ENCODE results near the gene PEX26.
"Not testable (repeated sequence)": the region's sequence is repeated elsewhere in the genome, so short reads cannot be mapped to it uniquely, and the experiment has no call there.

DNA sequence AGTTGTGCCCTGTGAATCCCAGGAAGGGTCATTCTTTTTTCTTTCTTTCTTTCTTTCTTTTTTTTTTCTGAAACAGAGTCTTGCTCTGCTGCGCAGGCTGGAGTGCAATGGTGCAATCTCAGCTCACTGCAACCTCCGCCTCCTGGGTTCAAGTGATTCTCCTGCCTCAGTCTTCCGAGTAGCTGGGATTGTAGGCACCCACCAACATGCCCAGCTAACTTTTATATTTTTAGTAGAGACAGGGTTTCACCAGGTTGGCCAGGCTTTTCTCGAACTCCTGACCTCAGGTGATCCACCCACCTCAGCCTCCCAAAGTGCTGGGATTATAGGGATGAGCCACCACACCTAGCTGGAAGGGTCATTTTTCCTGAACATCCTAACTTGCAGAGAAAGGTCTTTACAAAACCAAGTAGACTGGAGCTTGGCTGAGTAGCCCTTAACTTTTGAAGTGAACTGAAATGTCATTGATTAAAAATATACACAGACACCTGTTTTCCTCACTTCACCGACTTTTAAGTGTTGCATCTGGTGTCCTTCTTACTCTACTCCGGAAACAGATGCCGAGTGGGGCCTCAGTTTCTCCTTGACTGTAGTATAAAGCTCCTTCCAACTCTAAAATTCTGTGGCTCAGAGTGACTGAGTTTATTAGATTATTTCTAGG lies 6.4 kb upstream of the PEX26 start:
- TF ChIP-seq, protein P1, sequence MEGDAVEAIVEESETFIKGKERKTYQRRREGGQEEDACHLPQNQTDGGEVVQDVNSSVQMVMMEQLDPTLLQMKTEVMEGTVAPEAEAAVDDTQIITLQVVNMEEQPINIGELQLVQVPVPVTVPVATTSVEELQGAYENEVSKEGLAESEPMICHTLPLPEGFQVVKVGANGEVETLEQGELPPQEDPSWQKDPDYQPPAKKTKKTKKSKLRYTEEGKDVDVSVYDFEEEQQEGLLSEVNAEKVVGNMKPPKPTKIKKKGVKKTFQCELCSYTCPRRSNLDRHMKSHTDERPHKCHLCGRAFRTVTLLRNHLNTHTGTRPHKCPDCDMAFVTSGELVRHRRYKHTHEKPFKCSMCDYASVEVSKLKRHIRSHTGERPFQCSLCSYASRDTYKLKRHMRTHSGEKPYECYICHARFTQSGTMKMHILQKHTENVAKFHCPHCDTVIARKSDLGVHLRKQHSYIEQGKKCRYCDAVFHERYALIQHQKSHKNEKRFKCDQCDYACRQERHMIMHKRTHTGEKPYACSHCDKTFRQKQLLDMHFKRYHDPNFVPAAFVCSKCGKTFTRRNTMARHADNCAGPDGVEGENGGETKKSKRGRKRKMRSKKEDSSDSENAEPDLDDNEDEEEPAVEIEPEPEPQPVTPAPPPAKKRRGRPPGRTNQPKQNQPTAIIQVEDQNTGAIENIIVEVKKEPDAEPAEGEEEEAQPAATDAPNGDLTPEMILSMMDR (IDR thresholded peaks at IDR 0.05; ENCODE audit: poor library complexity, severe bottlenecking): not testable (repeated sequence)
- not testable (repeated sequence) for TF ChIP-seq POLR2AphosphoS5 (IDR thresholded peaks at IDR 0.05); EP300 (conservative IDR thresholded peaks at IDR 0.05; ENCODE audit: poor library complexity, severe bottlenecking); EZH2 (IDR thresholded peaks at IDR 0.05; ENCODE audit: borderline replicate concordance, insufficient read depth, low read length, poor library complexity, severe bottlenecking)

All from neural cell (in vitro differentiated cells).